ENCODE results near the gene SIRPG. TPM values are rescaled to one million over a fixed set of nuclear protein-coding genes. Genes with fewer than 3 reads are reported as not detected.

SIRPG gene
- total RNA-seq, 1 donor from 2014 or later, result not detected

DNA sequence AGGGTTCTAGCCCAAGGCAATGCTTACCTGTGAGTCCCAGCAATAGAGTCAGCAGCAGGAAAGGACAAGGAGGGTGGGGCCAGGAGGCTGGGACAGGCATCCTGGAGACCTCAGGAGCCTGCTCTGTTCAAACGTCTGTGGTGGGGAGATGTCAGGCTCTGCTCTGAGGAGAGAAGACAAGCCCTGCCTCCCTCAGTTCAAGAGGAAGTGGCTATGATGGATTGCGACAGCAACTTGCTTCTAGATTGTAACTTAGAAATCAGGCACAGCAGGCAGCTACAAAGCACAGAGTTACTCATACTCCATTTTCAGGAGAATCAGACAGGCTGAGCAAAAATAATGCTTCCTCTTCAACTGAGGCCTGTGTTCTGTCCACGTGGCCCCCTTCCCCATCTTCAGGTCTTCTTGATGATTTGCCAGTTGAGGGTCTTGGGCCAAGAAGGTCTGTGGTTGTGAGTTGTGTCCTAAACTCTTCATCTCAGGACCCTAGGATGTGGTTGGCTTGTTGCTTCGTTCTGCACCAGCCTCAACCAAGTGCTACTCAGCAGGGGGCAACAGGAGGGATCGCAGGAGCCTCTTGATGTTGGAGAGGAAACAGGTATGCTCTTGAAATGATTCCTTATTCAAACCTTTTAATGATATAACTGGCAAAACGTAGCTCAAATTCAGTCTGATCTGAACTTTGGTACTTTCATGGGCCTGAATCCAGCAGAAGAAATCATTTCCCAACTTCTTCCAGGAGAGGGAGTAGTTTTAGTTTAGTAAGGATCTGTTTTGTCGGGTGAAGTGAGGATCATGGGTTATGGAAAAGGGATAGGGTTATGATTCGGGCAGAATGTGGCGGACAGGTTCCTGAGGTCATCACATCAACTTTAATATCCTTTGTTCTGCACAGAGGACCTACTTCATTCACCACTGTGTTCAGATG is 68.8 kb downstream of the SIRPG start:
- Mint-ChIP-seq H3K4me1 (no peaks in the 10 kb centered on the region), H3K4me3 (no peak overlapping the region), H3K27me3 (ENCODE audit: low read depth) (no peaks in the 10 kb centered on the region), H3K27ac (no peak overlapping the region), H3K36me3 (no peaks in the 10 kb centered on the region), H3K9me3 (no peaks in the 10 kb centered on the region)
- no peak for DNase-seq (ENCODE audit: low spot score in 2 of 2, unreplicated experiment in 2 of 2)
- TF ChIP-seq, protein P1, sequence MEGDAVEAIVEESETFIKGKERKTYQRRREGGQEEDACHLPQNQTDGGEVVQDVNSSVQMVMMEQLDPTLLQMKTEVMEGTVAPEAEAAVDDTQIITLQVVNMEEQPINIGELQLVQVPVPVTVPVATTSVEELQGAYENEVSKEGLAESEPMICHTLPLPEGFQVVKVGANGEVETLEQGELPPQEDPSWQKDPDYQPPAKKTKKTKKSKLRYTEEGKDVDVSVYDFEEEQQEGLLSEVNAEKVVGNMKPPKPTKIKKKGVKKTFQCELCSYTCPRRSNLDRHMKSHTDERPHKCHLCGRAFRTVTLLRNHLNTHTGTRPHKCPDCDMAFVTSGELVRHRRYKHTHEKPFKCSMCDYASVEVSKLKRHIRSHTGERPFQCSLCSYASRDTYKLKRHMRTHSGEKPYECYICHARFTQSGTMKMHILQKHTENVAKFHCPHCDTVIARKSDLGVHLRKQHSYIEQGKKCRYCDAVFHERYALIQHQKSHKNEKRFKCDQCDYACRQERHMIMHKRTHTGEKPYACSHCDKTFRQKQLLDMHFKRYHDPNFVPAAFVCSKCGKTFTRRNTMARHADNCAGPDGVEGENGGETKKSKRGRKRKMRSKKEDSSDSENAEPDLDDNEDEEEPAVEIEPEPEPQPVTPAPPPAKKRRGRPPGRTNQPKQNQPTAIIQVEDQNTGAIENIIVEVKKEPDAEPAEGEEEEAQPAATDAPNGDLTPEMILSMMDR (IDR thresholded peaks at IDR 0.05; ENCODE audit: unreplicated experiment), result no peak

DNA sequence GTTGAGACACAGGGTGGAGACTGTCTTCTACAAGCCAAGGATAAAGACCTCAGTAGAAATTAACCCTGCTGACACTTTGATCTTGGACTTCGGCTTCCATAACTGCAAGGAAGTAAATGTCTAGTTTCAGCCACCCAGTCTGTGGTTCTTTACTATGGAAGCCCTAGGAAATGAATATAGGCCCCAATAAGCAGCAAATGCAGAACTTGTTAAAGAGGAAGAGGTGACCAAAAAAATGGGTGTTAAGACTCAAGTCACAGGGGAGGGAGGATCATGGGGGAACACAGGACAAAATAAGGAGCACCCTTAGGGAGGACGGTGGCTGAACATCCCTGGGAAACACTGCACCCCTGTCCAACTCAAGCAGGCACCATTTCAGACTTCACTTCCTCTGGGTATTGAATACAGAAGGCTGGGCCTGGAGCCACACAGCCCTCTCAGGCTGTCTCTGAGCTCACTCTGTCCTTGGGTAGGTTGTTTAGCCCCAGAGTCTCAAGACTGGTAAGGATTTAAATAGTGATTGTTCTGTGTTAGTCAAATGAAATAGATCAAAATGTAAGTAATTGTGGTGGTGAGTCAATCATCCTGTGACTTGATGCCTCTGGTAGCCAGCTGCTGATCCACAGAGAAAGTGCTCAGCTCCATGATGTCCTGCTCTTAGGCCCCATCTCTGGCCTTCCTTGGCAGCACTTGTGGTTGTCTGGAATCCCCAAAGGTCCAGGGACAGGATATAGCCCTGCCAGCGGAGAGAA is 69.6 kb downstream of the SIRPG start:
- H3K27ac Mint-ChIP-seq, result no peak overlapping the region
- TF ChIP-seq, protein P1 (IDR thresholded peaks at IDR 0.05; ENCODE audit: unreplicated experiment), result no peak
- no peak overlapping the region for H3K4me3 Mint-ChIP-seq
- no peaks in the 10 kb centered on the region for H3K4me1 Mint-ChIP-seq
- no peaks in the 10 kb centered on the region for H3K27me3 Mint-ChIP-seq (ENCODE audit: low read depth)
- H3K9me3 Mint-ChIP-seq, result no peaks in the 10 kb centered on the region
- H3K36me3 Mint-ChIP-seq, result no peaks in the 10 kb centered on the region
- DNase-seq (ENCODE audit: low spot score in 2 of 2, unreplicated experiment in 2 of 2), result no peak

DNA sequence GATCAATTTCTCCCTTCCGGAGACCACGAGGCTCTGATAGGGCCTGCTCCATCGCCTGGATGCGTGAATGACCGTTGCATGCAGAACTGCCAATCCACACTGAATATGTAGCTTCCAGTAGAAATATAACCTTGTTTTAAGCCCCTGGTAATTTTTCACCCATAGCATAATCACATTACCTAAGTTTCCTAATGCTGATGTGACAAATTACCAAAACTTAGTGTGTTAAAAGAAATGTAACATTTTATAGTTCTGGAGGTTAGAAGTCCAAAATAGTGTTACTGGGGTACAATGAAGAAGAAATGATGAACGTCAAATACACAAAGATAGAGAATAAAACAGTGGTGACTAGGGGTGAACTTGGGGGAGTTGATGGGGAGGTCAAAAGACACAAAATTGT is 78.1 kb downstream of the SIRPG start:
- TF ChIP-seq, protein P1 (IDR thresholded peaks at IDR 0.05; ENCODE audit: unreplicated experiment), result no peak
- no peaks in the 10 kb centered on the region for H3K9me3 Mint-ChIP-seq
- no peaks in the 10 kb centered on the region for H3K36me3 Mint-ChIP-seq
- H3K27ac Mint-ChIP-seq, result no peak overlapping the region
- H3K27me3 Mint-ChIP-seq (ENCODE audit: low read depth), result peaks cover 27% of the 10 kb centered on the region
- H3K4me3 Mint-ChIP-seq, result no peak overlapping the region
- H3K4me1 Mint-ChIP-seq, result no peaks in the 10 kb centered on the region
- no peak for DNase-seq (ENCODE audit: low spot score in 2 of 2, unreplicated experiment in 2 of 2)

Other genes starting within 250 kb of the SIRPG start
- gene NSFL1C, start 190.9 kb downstream of the SIRPG start, total RNA-seq, result 73.7 to 76.7 TPM (median 74.8 TPM) in 3 replicates
- gene SIRPB2, start 166.4 kb downstream of the SIRPG start, total RNA-seq, result not detected in 3 replicates
- not detected in 3 replicates for gene SIRPD, start 100.1 kb downstream of the SIRPG start, total RNA-seq
- gene SIRPB1, start 37.8 kb downstream of the SIRPG start, total RNA-seq, result 0.43 to 0.93 TPM (median 0.54 TPM) in 3 replicates
- gene SIRPA, start 237.6 kb upstream of the SIRPG start, total RNA-seq, result 6.1 to 6.8 TPM (median 6.4 TPM) in 3 replicates